MV-4-11 (cell line): ENCODE data around the gene IFNG-AS1.

ENCODE experiments used
- DNase-seq: peaks from one replicate; lab custom pipeline; 2025; lab: John Stamatoyannopoulos, UW

The IFNG-AS1 gene

DNA sequence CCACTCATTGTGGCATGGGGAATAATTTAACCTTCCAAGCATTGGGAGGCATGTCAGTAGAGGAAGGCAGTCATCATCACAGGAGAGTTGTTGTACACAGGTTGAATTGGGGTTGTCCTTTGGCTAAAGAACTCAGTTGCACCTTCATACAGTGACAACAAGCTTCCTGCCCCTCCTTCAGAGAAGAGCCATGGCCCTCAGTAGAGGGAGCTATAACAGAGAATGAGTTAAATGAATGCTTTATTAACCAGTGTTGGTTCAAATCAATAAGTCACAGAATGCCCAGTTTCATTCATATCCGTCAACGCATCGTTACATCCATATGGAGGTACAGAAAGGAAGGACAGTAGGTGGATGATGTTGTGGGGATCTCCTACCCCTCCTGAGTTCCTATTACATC is 4.8 kb downstream of the IFNG-AS1 start:
- DNase-seq = no peak

GRCh38 chr12:67996347-67996746 is 7.1 kb downstream of the IFNG-AS1 start:
- no peak for DNase-seq

DNA sequence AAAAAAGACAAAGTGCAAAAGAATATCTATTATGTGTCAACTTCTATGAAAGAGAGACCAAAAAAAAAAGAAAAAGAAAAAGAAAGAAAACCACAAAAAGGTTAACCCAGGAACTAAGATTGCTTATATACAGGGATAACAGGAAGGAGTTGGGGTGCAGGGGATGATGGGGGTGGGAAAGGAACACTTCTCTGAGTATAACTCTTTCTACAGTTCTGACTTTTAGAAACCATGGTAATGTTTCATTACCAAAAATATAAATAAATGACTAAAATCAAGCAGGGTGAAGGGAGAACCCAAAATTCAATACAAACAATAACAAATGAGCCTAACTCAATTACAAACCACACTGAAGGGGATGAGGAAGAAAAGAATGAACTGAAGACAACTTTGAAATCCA is 9.1 kb downstream of the IFNG-AS1 start:
- DNase-seq = no peak

- DNase-seq = no peak
Observed at GRCh38 chr12:67999244-67999643, 10.0 kb downstream of the IFNG-AS1 start.

DNA sequence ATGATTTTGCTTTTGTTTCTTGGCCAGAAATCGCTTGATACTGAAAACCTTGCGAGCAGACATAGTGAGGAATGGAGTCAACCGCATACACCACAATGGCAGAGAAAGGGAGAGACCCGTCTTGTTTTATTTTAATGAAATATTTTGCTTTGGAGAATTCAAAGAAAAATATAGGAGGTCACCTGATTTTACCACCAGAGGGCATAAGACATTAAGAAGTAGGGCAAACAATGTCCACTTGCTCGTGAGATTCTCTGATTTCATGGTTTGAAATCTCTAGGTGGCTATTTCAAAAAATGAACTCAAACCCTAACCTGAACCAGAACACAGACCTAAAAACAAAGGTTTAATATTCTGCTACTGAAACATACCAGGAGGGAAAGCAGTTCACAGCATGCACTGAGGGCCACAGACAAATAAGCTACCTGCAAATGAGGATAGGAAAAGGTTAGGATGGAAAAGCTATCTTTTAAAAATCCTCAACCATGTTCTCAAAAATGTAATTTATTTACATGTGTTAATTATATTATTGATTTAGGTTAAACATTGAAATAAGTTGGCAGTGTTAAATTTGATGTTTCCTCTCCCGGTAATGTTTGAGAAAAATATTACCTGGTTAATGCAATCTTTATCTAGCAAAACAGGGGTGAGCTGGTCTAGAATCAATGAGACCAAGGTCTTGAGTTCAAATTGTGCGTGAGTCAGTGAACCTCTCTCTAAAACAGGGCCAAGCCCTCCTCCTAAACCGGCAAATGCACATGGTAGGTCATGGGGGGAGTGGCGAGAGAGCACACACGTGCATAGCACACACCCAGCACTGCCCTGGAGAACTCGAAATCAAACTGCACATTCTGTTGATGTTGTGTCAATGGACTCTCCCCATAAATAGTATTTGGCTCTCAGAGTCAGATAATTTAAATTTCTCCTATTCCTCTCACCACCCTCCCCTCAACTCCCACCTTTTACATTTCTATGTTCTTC is 12.5 kb downstream of the IFNG-AS1 start:
- no peak for DNase-seq

DNA sequence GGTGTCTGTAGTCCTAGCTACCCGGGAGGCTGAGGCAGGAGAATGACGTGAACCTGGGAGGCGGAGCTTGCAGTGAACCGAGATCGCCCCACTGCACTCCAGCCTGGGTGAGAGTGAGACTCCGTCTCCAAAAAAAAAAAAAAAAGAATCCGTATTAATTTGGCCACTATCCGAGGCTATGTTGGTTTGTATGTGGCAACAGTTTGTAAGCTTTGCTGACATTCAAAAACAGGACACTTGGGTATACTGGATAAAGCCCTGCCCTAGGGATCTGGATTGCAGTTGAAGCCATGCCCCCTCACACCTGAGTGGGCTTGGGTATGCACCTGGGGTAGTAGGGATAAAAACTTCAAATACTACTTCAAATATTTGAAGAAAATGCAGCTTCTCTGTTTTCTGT is 14.5 kb downstream of the IFNG-AS1 start:
- no peak for DNase-seq

DNA sequence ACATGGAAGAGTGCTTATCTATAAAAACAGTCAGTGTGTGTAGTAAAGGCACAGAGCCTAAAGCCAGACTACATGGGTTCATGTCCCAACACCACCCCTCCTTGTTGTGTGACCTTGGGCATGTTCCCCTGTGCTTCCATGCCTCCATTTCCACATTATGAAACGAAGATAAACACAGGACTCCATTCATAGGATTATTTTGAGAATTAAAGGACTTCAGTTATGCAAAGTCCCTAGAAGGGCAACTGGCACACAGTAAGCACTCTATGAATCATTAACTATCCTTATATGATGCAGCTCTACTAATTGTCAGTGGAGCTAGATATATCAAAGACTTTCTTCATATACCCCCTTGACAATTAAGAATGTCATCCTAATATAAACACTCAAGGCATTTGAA is 17.8 kb downstream of the IFNG-AS1 start:
- no peak for DNase-seq

GRCh38 chr12:68007466-68007865 is 18.2 kb downstream of the IFNG-AS1 start:
- no peak for DNase-seq

DNA sequence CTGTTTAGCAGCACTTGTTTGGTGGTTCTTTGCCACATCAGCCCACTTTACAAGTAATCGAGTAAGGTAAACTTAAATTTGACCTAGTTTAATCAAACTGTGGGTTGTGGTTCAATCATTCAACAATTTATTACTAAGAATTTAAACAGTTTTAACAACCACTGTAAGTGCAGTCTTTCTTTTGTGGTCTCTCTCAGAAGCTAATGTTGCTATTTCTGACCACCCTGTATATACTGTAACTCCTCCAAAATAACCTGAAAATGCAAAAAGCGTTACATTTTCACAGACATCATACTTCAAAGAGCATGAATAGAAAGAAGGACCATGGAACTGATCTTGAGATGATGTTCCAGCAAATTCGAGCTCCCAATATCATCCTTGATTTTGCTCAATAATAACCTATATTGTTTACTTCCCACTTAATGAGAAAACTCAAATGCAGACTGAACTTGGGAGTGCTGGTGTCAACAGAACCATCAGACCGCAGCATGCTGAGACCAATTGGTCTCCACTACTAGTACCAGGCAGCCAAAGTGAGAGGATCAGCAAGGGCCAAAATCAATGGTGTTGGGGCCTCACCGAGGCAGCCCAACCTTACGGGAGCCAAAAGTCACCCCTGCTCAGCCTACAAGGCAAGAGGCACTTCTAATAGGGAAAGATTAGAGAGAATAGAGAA is 22.1 kb downstream of the IFNG-AS1 start:
- DNase-seq = no peak

- DNase-seq = no peak
Observed at GRCh38 chr12:68011882-68012207, 22.6 kb downstream of the IFNG-AS1 start.

- no peak for DNase-seq
Observed at GRCh38 chr12:68012712-68013111, 23.5 kb downstream of the IFNG-AS1 start.

DNA sequence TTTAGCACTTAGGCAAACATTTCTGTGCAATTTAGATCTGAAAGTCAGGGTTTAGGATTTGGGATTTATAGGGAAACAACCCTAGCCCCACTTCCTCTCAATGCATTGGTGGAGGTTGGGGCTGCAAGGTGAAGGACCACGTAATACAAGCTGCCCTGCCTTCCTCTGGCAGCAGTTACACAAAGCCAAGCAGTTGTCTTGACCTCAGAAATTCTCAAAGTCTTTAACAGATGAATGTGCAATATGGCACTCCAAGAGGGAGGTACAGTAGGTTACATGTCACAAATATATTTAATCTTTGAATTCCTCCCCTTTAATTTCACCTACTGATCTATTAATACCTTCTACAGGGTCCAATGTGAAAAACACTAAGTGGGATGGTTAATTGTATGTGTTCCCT is 23.9 kb downstream of the IFNG-AS1 start:
- no peak for DNase-seq

GRCh38 chr12:68016136-68016535 is 26.9 kb downstream of the IFNG-AS1 start:
- no peak for DNase-seq

DNA sequence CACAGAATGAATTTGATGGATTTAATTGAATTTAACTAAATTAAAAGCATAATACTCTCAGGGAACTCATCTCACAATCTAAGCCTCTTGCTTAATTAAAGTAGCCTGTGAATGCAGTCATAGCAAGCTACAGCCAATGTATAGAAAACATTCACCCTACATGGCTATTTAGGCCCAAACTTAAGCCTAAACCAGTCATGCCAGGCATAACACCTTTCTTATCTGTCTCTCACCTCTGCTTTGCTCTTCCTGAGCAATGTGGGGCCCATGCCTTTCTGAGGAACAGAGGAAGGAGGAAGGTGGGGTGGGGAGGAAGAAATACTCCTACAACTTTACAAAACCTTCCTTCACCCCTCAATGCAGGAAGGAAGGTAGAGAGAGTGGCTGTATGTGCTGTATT is 29.1 kb downstream of the IFNG-AS1 start:
- no peak for DNase-seq

DNA sequence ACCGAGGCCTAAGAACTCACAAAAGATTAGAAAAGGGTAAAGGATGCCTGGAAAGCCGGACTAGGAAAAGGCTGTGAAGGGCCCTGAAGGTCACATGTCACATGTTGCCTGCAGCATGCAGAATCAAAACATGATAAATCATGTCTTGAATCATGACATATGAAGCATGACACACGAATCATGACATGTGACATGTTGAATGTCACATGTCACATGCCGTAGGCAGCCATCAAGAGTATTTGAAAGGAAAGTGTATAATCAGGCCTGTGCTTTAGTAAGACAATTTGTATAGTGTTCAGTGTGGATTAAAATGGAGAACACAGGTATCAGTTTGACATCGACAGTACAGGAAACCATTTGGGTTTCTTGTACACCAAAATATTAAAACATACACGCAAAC is 30.8 kb downstream of the IFNG-AS1 start:
- no peak for DNase-seq

DNA sequence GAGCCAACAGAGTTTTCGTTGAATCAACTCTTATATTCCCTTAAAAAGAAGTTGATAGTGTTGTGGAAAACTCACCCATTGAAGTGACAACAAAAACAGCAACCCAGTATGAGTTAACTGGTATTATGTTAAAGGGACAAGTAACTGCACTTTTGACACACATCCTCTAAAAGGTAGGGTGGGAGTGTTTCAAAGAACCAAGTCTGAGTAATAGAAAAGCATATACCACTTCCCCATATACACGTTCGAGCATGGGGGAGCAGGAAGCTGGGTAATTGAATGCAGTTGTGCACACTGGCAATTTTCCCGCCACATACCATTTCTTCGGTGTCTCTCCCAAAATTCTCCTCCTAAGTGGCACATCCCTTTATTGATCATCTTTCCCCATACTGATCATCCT is 31.5 kb downstream of the IFNG-AS1 start:
- no peak for DNase-seq

DNA sequence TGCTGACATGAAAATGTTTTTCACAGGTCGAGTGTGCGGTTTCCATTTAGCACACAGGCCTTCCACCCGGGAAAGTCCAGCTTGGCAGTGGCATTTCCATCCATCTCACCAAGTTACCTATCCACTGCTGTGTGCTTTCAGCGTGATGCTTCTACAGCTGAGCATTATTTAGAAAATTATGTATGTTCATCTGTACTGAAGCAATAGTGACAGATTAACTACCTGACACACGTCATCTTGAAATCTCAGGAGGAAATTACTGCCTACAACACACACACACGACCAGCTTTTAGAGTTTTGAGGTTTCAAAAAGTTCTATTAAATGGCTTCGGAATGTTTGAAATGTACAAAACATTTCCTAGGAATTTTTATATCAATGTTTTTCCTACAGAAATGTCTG is 39.4 kb downstream of the IFNG-AS1 start:
- no peak for DNase-seq

- no peak for DNase-seq
Observed at GRCh38 chr12:68030248-68030647, 41.0 kb downstream of the IFNG-AS1 start.

GRCh38 chr12:68031174-68031573 is 41.9 kb downstream of the IFNG-AS1 start:
- no peak for DNase-seq

- no peak for DNase-seq
Observed at GRCh38 chr12:68031881-68032739, 42.9 kb downstream of the IFNG-AS1 start.

DNA sequence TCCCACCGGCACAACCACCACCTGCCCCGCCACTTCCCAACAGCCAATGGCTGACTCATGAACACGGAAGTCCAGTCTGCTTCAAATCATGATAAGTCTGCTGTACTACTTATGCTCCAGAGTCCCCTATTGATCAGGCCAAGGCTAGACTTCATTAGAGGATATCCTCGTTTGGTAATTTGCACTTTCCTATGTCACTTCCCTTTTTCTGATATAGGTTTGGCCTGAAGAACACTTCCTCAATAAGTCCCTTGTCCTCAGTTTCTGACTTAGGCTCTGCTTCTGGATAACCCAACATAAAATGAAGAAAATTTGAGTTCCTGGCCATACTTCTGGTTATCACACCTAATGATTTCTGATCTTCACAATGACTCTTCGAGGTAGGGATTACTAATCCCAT is 45.3 kb downstream of the IFNG-AS1 start:
- DNase-seq = peak; percentile 67

GRCh38 chr12:68036642-68037041 is 47.4 kb downstream of the IFNG-AS1 start:
- DNase-seq = no peak
